ACC112 (cell line): ENCODE measurements around the gene CHRM1.

ENCODE experiments used
- H2AFZ ChIP-seq: fragments of 200-600 bp; sonication (generic); one replicate; pipeline ENCODE4 v1.6.0; 2017; ENCODE audit warnings: antibody characterized with exemption, low read length; ENCODE audit not compliant: unreplicated experiment
- H3K27ac ChIP-seq: fragments of 200-600 bp; sonication (generic); 2 replicates; pipeline ENCODE4 v1.5.1; 2014; ENCODE audit warnings: low read depth, mild to moderate bottlenecking, antibody characterized with exemption, low read length, moderate library complexity
- H3K27me3 ChIP-seq: fragments of 200-600 bp; sonication (generic); 2 replicates; pipeline ENCODE4 v1.6.1; 2014; ENCODE audit warnings: mild to moderate bottlenecking, antibody characterized with exemption, low read length, moderate library complexity, mixed read lengths; ENCODE audit not compliant: insufficient read depth
- H3K36me3 ChIP-seq: fragments of 200-600 bp; sonication (generic); 2 replicates; pipeline ENCODE4 v1.6.1; 2016; ENCODE audit warnings: mild to moderate bottlenecking, antibody characterized with exemption, low read length, moderate library complexity, mixed read lengths; ENCODE audit not compliant: insufficient read depth
- H3K4me1 ChIP-seq: fragments of 200-600 bp; sonication (generic); one replicate; pipeline ENCODE4 v1.6.1; 2016; ENCODE audit warnings: low read length, mixed read lengths; ENCODE audit not compliant: insufficient read depth, unreplicated experiment, control insufficient read depth
- H3K4me3 ChIP-seq: fragments of 200-600 bp; sonication (generic); 2 replicates; pipeline ENCODE4 v1.5.1; 2014; ENCODE audit warnings: mild to moderate bottlenecking, low read depth, low read length
- H3K79me2 ChIP-seq: fragments of 200-600 bp; sonication (generic); one replicate; pipeline ENCODE4 v1.6.0; 2016; ENCODE audit warnings: low read length; ENCODE audit not compliant: control insufficient read depth, unreplicated experiment, insufficient read depth

CHRM1 gene

GRCh38 chr11:62925745-62926679, 4.8 kb upstream of the CHRM1 start:
- no peaks in the 10 kb centered on the region for H3K79me2 ChIP-seq
- H3K4me3 ChIP-seq: peak overlapping the region; percentile 66
- H3K27me3 ChIP-seq: peaks cover 75% of the 10 kb centered on the region
- peaks cover 22% of the 10 kb centered on the region for H3K4me1 ChIP-seq
- no peak overlapping the region for H3K27ac ChIP-seq
- peak overlapping the region; percentile 71 for H2AFZ ChIP-seq
- H3K36me3 ChIP-seq: no peaks in the 10 kb centered on the region

DNA sequence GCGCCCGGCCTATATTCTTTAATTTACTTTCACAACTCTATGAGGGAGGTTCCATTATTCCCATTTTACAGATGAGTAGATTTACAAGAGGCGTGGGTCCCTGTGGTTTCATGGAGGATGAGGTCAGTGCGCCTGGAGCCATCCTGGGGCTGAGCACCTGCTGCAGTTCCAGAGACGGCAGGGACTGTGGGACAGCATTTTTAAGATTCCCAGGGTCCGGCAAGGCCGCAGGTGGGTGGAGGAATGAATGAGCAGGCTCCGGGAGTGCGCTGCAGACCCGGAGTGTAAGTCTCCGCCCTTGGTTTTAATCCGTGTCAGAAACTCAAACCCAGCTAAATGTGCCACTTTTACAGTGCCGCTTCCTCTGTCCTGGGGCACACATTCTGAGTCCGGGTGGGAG, 4.1 kb upstream of the CHRM1 start:
- no peak overlapping the region for H2AFZ ChIP-seq
- H3K79me2 ChIP-seq: no peaks in the 10 kb centered on the region
- no peaks in the 10 kb centered on the region for H3K36me3 ChIP-seq
- no peak overlapping the region for H3K4me3 ChIP-seq
- peaks cover 70% of the 10 kb centered on the region for H3K27me3 ChIP-seq
- H3K4me1 ChIP-seq: peaks cover 22% of the 10 kb centered on the region
- H3K27ac ChIP-seq: no peak overlapping the region

DNA sequence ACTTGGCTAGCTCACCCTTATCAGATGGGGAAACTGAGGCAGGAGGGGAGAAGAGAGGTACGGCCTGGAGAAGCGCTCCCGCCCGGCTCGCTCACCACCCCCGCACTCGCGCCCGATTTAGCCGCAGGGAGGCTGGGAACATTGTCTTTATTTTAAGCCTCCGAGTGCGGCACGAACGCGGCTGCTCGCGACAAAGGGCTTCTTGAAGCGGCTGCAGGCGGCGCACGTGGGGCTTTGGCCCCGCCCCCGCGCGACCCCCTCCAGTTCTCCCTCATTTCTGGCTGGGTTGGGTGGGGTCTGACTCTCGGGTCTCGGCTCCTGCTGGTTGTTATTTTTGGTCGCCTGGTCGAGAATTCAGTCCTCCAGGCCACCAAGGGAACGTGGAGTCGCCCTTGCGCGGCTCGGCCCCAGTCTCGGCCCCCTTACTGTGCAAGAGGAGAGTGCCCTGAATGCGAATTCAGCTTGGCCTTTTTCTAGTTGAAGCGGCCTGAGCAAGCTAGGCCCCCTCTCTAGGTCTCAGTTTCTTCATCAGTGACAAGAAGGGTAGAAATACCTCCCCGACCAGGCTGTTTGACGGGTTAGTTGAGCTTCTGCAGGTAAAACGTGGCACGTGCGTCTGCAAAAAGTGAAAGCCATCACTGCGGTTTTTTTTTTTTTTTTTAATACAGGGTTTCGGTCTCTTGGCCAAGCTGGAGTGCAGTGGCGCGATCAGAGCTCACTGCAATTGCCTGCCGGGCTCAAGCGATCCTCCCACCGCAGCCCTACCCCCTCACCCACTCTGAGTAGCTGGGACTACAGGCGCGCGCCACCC, 2.6 kb upstream of the CHRM1 start:
- Histone ChIP-seq H3K27me3 (peaks cover 60% of the 10 kb centered on the region), H3K79me2 (no peaks in the 10 kb centered on the region), H3K27ac (no peak overlapping the region), H3K36me3 (no peaks in the 10 kb centered on the region), H3K4me3 (peak overlapping the region; percentile 65), H3K4me1 (peaks cover 22% of the 10 kb centered on the region), H2AFZ (peak overlapping the region; percentile 57)

DNA sequence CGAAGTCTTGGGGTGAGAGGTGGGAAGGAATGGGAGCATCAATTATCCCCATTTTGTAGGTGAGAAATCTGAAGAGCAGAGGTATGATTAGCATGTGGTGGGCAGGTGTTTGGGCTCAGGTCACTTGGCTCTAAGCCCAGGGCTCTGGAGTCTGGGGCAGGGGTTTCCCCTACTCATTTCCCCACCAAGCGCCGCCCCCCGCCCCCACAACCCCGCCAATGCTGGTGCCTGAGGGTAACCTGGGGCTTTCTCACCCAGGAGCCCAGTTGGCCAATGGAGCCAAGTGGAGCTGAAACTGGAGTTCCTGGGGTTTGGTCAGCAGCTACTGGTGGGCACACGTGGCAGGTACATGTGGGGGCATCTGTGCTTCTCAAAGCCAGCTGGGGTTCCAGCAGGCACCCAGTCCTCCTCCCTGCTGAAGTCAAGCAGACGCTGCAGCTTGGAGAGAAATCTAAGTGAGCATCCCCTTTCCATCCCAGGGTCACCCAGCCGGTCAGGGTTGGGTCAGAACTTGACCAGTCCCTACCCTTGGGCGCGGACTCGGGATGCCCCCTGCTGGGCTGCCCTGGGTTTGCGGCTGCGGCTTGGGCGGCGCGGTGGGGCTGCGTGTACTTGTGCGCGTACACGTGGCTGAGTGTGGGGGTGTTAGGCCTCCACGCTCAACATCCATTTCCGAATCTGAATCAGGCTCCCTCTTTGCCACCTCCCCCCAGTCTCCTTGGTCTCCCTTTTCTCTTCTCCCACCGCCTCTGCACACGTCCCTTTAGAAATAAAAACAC, 1.7 kb upstream of the CHRM1 start:
- Histone ChIP-seq H3K4me1 (peaks cover 22% of the 10 kb centered on the region), H3K27ac (no peak overlapping the region), H3K79me2 (no peaks in the 10 kb centered on the region), H3K27me3 (peaks cover 51% of the 10 kb centered on the region), H3K36me3 (no peaks in the 10 kb centered on the region), H2AFZ (no peak overlapping the region), H3K4me3 (0 out of 2 replicates have a peak overlapping the region, but pooled peaks have one; percentile 65)

GRCh38 chr11:62922189-62922589, 1.0 kb upstream of the CHRM1 start:
- H3K4me1 ChIP-seq: peaks cover 22% of the 10 kb centered on the region
- no peaks in the 10 kb centered on the region for H3K79me2 ChIP-seq
- no peak overlapping the region for H2AFZ ChIP-seq
- H3K4me3 ChIP-seq: no peak overlapping the region
- peaks cover 44% of the 10 kb centered on the region for H3K27me3 ChIP-seq
- H3K27ac ChIP-seq: no peak overlapping the region
- no peaks in the 10 kb centered on the region for H3K36me3 ChIP-seq

DNA sequence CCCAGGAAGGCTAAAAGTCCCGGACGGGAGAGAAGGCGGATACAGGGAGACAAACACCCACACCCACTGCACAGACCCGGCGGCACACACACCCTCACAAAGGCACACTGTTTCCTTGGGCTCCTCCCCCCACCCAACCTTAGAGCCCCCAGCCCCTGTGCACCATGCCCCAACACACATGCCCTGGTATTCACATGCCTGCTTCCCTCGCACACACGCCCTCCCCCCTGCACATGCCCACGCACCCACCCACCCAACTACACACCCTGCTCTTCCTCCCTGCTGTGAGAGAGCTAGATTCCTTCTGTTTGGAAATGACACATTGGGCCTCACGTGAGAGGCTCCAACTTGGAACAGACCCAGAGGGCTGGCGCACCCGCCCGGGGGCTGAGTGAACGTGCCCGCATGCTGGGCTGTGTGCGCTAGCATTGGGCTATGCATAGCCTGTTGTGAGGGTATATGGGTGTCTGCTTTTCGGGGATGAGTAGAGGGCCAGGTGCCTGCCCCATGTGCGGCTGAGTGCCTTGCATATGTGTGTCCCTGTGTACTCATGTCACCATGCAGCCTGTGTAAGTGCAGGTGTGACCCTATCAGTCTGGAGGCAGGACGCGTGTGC, 518 bp upstream of the CHRM1 start:
- no peak overlapping the region for H2AFZ ChIP-seq
- H3K4me3 ChIP-seq: no peak overlapping the region
- no peaks in the 10 kb centered on the region for H3K79me2 ChIP-seq
- no peaks in the 10 kb centered on the region for H3K36me3 ChIP-seq
- peaks cover 22% of the 10 kb centered on the region for H3K4me1 ChIP-seq
- no peak overlapping the region for H3K27ac ChIP-seq
- peaks cover 39% of the 10 kb centered on the region for H3K27me3 ChIP-seq

- Histone ChIP-seq H3K4me1 (peaks cover 18% of the 10 kb centered on the region), H3K36me3 (no peaks in the 10 kb centered on the region), H2AFZ (no peak overlapping the region), H3K4me3 (no peak overlapping the region), H3K27me3 (peaks cover 23% of the 10 kb centered on the region), H3K79me2 (no peaks in the 10 kb centered on the region), H3K27ac (no peak overlapping the region)
Measured at GRCh38 chr11:62919898-62920640, 1.1 kb downstream of the CHRM1 start.

- Histone ChIP-seq H3K79me2 (no peaks in the 10 kb centered on the region), H3K36me3 (no peaks in the 10 kb centered on the region), H3K4me1 (peaks cover 18% of the 10 kb centered on the region), H3K4me3 (no peak overlapping the region), H3K27me3 (peaks cover 23% of the 10 kb centered on the region), H3K27ac (no peak overlapping the region), H2AFZ (no peak overlapping the region)
Measured at GRCh38 chr11:62919476-62919875, 1.7 kb downstream of the CHRM1 start.

GRCh38 chr11:62918531-62918930, 2.6 kb downstream of the CHRM1 start:
- peaks cover 12% of the 10 kb centered on the region for H3K4me1 ChIP-seq
- H3K27me3 ChIP-seq: peaks cover 17% of the 10 kb centered on the region
- no peak overlapping the region for H2AFZ ChIP-seq
- no peaks in the 10 kb centered on the region for H3K79me2 ChIP-seq
- no peak overlapping the region for H3K27ac ChIP-seq
- H3K36me3 ChIP-seq: no peaks in the 10 kb centered on the region
- no peak overlapping the region for H3K4me3 ChIP-seq
